SK-N-SH (cell line): ENCODE measurements around the gene IFNLR1. TPM values are rescaled to one million over a fixed set of nuclear protein-coding genes. Genes with fewer than 3 reads are reported as not detected.

Source experiments
- CTCF ChIA-PET: fragments of 300-600, 350-600 bp; formaldehyde crosslinking; extraction: SDS; loops from one replicate; lab custom pipeline; 2021; lab: Yijun Ruan, JAX
- POLR2A ChIA-PET: fragments of 350-600 bp; sonication (Branson Sonifier 250); formaldehyde crosslinking; extraction: SDS; loops from one replicate; lab custom pipeline; 2020; ENCODE audit warnings: antibody characterized with exemption, inconsistent platforms; lab: Yijun Ruan, JAX
- DNase-seq: peaks from one replicate; pipeline ENCODE4 v3.0.0; 2012
- H2AFZ ChIP-seq: fragments of 200-600 bp; sonication (generic); 2 replicates; pipeline ENCODE4 v1.8.1; 2016; ENCODE audit warnings: antibody characterized with exemption, mild to moderate bottlenecking, low read depth
- H3F3A ChIP-seq: fragments of 200-600 bp; sonication (generic); replicated peaks from 2 replicates; pipeline ENCODE3; 2016; ENCODE audit warnings: antibody characterized with exemption, mild to moderate bottlenecking; ENCODE audit not compliant: insufficient read depth
- H3K27ac ChIP-seq, 2 experiments: fragments of 200-500 bp in 1 of 2; fragments of 200-600 bp in 1 of 2; sonication (Bioruptor generic) in 1 of 2; sonication (generic), shearing (Covaris generic) in 1 of 2; 2 replicates each; pipeline versions ENCODE4 v1.5.1 to v1.6.1; 2014 to 2016; ENCODE audit warnings: low read depth in 2 of 2, inconsistent platforms in 1 of 2, low read length in 1 of 2, mild to moderate bottlenecking in 1 of 2, mixed read lengths in 1 of 2
- H3K27me3 ChIP-seq: fragments of 200-600 bp; sonication (generic), shearing (Covaris generic); 2 replicates; pipeline ENCODE4 v1.6.1; 2016; ENCODE audit warnings: mixed run types; ENCODE audit not compliant: insufficient read depth
- H3K36me3 ChIP-seq, 2 experiments: fragments of 200-500 bp in 1 of 2; fragments of 200-600 bp in 1 of 2; sonication (Bioruptor generic) in 1 of 2; sonication (generic) in 1 of 2; replicated peaks in 1 of 2; 2 replicates each; pipeline versions ENCODE3 to v1.5.1; 2014 to 2016; ENCODE audit warnings: low read length in 1 of 2, mild to moderate bottlenecking in 1 of 2; ENCODE audit not compliant: insufficient read depth in 2 of 2, control insufficient read depth in 1 of 2
- H3K4me1 ChIP-seq, 2 experiments: fragments of 200-500 bp in 1 of 2; fragments of 200-600 bp in 1 of 2; sonication (Bioruptor generic) in 1 of 2; sonication (generic), shearing (Covaris generic) in 1 of 2; 2 replicates each; pipeline versions ENCODE4 v1.5.1 to v1.6.1; 2014 to 2016; ENCODE audit warnings: low read depth in 1 of 2, low read length in 1 of 2, mixed run types in 1 of 2; ENCODE audit not compliant: insufficient read depth in 2 of 2, control insufficient read depth in 1 of 2
- H3K4me2 ChIP-seq: fragments of 200-600 bp; sonication (generic), shearing (Covaris generic); 2 replicates; pipeline ENCODE4 v1.6.1; 2017; ENCODE audit warnings: mixed run types
- H3K4me3 ChIP-seq, 2 experiments: fragments of 200-500 bp in 1 of 2; fragments of 200-600 bp in 1 of 2; sonication (Bioruptor generic) in 1 of 2; sonication (generic), shearing (Covaris generic) in 1 of 2; 2 replicates each; pipeline versions ENCODE4 v1.5.1 to v1.8.1; 2014 to 2016; ENCODE audit warnings: low read depth in 2 of 2, inconsistent platforms in 1 of 2, low read length in 1 of 2, mild to moderate bottlenecking in 1 of 2, mixed read lengths in 1 of 2, moderate library complexity in 1 of 2
- H3K79me2 ChIP-seq: fragments of 200-600 bp; sonication (generic); 2 replicates; pipeline ENCODE4 v1.8.1; 2017; ENCODE audit warnings: mild to moderate bottlenecking; ENCODE audit not compliant: insufficient read depth
- H3K9ac ChIP-seq: fragments of 200-600 bp; sonication (generic); 2 replicates; pipeline ENCODE4 v1.6.1; 2017; ENCODE audit warnings: mixed run types
- H3K9me2 ChIP-seq: fragments of 200-600 bp; sonication (generic); 2 replicates; pipeline ENCODE4 v1.6.1; 2017; ENCODE audit warnings: mixed run types
- H3K9me3 ChIP-seq: fragments of 200-600 bp; sonication (generic); 2 replicates; pipeline ENCODE4 v1.6.1; 2017; ENCODE audit warnings: mixed run types, mild to moderate bottlenecking, moderate library complexity
- H4K20me1 ChIP-seq: fragments of 200-600 bp; sonication (generic); 2 replicates; pipeline ENCODE4 v1.6.1; 2017; ENCODE audit warnings: mild to moderate bottlenecking, mixed run types; ENCODE audit not compliant: insufficient read depth
- CTCF ChIP-seq: fragments of 200-600 bp; sonication (generic); IDR thresholded peaks from 2 replicates; pipeline ENCODE4 v1.6.1; 2017; ENCODE audit warnings: antibody characterized with exemption, mild to moderate bottlenecking, moderate library complexity
- ELF1 ChIP-seq: IDR thresholded peaks from 2 replicates; pipeline ENCODE4 v1.4.0; 2012
- GATA2 ChIP-seq: sonication (generic); formaldehyde crosslinking; IDR thresholded peaks from 2 replicates; pipeline ENCODE4 v1.5.0; 2020; ENCODE audit warnings: mild to moderate bottlenecking, missing genetic modification reagents
- IRF3 ChIP-seq: fragments of 150-350 bp; IDR thresholded peaks from 2 replicates; pipeline ENCODE4 v1.6.1; 2016; ENCODE audit warnings: mild to moderate bottlenecking, low read depth, low read length
- MEF2A ChIP-seq: IDR thresholded peaks from 2 replicates; pipeline ENCODE4 v1.4.0; 2012; ENCODE audit warnings: low read depth, borderline replicate concordance
- MXI1 ChIP-seq: IDR thresholded peaks from 2 replicates; pipeline ENCODE4 v1.6.1; 2012; ENCODE audit warnings: mild to moderate bottlenecking, low read depth, low read length, improper control_type of control experiment
- NFIC ChIP-seq: IDR thresholded peaks from 2 replicates; pipeline ENCODE4 v1.4.0; 2012; ENCODE audit warnings: borderline replicate concordance
- RCOR1 ChIP-seq: fragments of 150-350 bp; IDR thresholded peaks from 2 replicates; pipeline ENCODE4 v1.6.1; 2017; ENCODE audit warnings: antibody characterized with exemption, low read length
- REST ChIP-seq: IDR thresholded peaks from 2 replicates; pipeline ENCODE4 v1.6.1; 2012; ENCODE audit warnings: mild to moderate bottlenecking, low read depth, low read length, moderate library complexity
- RFX5 ChIP-seq: IDR thresholded peaks from 2 replicates; pipeline ENCODE4 v1.6.1; 2012; ENCODE audit warnings: mild to moderate bottlenecking, improper control_type of control experiment, low read length
- SMC3 ChIP-seq: IDR thresholded peaks from 2 replicates; pipeline ENCODE4 v1.6.1; 2012; ENCODE audit warnings: low read depth, low read length, improper control_type of control experiment
- TAF1 ChIP-seq: IDR thresholded peaks from 2 replicates; pipeline ENCODE4 v1.6.1; 2012; ENCODE audit warnings: low read depth, mild to moderate bottlenecking, low read length, moderate library complexity, borderline replicate concordance
- WGBS: methylation state at CpG from one replicate; pipeline ENCODE4 v1.1.6; 2017; ENCODE audit warnings: low lambda C conversion rate; 5-methylcytosine and 5-hydroxymethylcytosine counted together
- polyA plus RNA-seq, 3 experiments: library from polyadenylated mRNA; depleted of rRNA; stranded (reverse); fragments of >200 nt; gene quantifications; 2 replicates each; pipeline ENCODE4 v1.2.3, GENCODE V29; 2012
- TF ChIP-seq, protein P1 (sequence below): IDR thresholded peaks from 2 replicates; pipeline ENCODE4 v1.4.0; 2012; ENCODE audit warnings: low read depth, borderline replicate concordance

Gene IFNLR1
- polyA plus RNA-seq, 1 of the 3 experiments (the other 2 are of a cell fraction): 0.30 TPM

DNA sequence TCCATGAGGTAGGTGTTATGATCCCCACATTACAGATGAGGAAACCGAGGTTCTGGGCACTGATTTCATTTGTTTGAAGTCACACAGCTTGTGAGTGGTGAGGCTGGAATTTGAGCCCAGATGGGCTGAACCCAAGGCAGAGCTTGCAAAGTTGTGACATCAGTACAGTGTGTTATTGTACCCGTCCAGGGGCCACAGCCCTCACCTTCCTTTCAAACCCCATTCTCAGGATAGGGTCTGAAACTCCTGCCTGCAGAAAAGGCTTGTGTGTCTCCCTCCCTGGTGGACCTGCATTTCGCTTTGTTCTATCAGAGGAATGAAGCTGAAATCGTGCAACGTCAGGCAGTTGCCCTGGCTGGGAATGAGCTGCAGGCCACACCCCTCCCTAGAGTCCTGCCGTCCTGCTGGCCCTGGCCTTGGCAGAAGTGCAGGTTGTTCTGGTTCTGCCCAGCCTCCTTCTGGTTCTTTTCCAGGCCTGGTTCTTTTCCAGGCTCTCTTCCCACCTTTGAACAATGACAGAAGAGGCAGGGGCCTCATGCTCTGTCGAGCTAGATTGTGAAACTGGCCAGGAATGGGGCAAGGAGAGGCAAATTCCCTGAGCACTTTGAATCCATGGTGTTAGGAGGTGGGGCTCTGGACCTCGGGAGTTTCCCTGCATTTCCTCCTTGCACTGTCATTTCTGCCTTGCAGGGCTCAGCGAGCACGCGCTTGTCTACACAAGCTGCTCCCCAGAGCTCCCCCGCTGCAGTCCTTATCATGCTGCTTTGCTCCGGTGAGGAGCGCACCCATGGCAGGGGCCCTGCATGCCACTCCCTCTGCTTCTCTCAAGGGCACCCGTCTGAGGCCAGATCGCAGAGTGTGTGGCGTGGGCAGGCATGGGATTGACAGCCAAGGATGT, 67.0 kb downstream of the IFNLR1 start:
- Histone ChIP-seq H3K4me2 (no peak overlapping the region), H3K36me3 (no peaks in the 10 kb centered on the region), H3K9me2 (no peaks in the 10 kb centered on the region), H2AFZ (no peak overlapping the region), H3F3A (no peaks in the 10 kb centered on the region), H3K27ac (no peak overlapping the region), H3K9me3 (no peaks in the 10 kb centered on the region), H3K79me2 (no peaks in the 10 kb centered on the region), H4K20me1 (no peaks in the 10 kb centered on the region), H3K4me3 (no peak overlapping the region), H3K27me3 (no peaks in the 10 kb centered on the region; the same call in 1 of the 2 replicates), H3K4me1 (no peaks in the 10 kb centered on the region; a peak in 1 of 4 replicates), H3K9ac (no peak overlapping the region)
- DNase-seq: no peak
- WGBS: 78% methylated on average over 15 of the region's 17 CpGs
- ChIA-PET POLR2A (no interaction called here), CTCF (interaction anchor here (1.4 to 1.9 kb wide), 3 partner anchors 28 to 49 kb away, joined by 5 to 11 read pairs (median 6); no protein-coding TSS in a partner anchor)
- no peak for TF ChIP-seq ELF1
- TF ChIP-seq GATA2 (CRISPR knock-in tag): no peak
- no peak for TF ChIP-seq CTCF
- TF ChIP-seq REST: no peak
- TF ChIP-seq, protein P1, sequence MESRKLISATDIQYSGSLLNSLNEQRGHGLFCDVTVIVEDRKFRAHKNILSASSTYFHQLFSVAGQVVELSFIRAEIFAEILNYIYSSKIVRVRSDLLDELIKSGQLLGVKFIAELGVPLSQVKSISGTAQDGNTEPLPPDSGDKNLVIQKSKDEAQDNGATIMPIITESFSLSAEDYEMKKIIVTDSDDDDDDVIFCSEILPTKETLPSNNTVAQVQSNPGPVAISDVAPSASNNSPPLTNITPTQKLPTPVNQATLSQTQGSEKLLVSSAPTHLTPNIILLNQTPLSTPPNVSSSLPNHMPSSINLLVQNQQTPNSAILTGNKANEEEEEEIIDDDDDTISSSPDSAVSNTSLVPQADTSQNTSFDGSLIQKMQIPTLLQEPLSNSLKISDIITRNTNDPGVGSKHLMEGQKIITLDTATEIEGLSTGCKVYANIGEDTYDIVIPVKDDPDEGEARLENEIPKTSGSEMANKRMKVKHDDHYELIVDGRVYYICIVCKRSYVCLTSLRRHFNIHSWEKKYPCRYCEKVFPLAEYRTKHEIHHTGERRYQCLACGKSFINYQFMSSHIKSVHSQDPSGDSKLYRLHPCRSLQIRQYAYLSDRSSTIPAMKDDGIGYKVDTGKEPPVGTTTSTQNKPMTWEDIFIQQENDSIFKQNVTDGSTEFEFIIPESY: no peak
- TF ChIP-seq TAF1: no peak
- TF ChIP-seq RCOR1: no peak
- TF ChIP-seq NFIC: no peak
- no peak for TF ChIP-seq RFX5
- TF ChIP-seq SMC3: no peak
- no peak for TF ChIP-seq MXI1
- no peak for TF ChIP-seq IRF3
- TF ChIP-seq MEF2A: no peak
